Ecto neural progenitor cell (in vitro differentiated cells): ENCODE measurements around the gene ATN1.

ENCODE experiments used
- DNase-seq: peaks from one replicate; pipeline ENCODE4 v3.0.0-alpha.2; 2018; ENCODE audit warnings: low spot score

Gene ATN1

DNA sequence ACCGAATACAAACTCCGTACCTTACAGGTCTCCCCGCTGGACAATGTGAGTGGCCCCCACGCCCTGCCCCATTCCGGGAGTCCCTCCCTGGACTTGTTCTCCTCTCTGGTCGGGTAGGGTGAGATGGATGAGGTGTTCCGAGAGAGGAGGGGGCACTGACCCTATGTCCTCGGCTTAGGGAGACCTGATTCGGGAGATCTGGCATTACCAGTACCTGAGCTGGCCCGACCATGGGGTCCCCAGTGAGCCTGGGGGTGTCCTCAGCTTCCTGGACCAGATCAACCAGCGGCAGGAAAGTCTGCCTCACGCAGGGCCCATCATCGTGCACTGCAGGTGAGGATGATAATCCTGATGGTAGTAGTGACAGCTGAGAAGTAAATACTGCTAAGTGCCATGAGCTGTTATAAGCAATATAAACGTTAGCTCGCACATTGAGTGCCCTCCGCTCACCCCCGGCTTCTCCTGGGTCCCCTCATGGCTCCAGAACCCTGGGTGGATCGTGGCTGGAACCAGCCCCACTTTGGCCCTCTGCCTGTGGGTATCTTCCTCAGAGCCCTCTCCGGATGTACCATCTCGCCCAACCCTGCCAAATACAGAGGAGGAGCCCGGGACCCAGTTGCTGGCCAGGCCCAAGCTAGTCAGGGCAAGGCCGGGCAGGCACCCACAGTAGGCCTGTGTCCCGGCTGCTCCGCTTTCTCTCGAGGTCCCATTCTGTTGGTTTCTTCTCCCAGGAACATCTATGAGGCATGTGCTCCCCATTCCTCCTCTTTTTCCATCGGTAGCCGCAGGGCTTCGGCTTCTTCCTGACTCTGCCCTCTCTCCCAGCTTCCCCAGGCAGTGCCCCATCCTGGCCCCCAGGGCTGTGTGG lies 30.2 kb downstream of the ATN1 start:
- no peak for DNase-seq

DNA sequence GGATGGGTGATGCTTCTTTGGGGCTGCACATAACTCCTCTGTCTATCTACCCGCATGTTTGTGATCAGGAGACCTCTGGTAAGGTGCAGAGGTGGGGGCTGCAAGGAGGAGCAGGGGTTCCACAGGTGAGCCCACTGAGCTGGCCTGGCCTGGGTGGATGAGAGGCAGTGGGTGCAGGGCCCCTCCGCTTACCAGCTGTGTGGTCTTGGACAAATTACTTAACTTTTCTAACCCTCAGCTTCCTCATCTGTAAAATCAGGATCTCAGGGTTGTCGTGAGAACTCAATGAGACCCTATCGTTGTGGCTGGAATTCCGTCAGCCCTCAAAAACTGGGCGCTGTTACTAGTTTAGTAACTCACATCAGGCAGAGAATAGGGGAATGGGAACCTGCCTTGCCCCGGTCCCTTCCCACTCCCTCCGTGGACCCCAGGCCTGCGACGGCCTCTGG lies 30.9 kb downstream of the ATN1 start:
- no peak for DNase-seq

DNA sequence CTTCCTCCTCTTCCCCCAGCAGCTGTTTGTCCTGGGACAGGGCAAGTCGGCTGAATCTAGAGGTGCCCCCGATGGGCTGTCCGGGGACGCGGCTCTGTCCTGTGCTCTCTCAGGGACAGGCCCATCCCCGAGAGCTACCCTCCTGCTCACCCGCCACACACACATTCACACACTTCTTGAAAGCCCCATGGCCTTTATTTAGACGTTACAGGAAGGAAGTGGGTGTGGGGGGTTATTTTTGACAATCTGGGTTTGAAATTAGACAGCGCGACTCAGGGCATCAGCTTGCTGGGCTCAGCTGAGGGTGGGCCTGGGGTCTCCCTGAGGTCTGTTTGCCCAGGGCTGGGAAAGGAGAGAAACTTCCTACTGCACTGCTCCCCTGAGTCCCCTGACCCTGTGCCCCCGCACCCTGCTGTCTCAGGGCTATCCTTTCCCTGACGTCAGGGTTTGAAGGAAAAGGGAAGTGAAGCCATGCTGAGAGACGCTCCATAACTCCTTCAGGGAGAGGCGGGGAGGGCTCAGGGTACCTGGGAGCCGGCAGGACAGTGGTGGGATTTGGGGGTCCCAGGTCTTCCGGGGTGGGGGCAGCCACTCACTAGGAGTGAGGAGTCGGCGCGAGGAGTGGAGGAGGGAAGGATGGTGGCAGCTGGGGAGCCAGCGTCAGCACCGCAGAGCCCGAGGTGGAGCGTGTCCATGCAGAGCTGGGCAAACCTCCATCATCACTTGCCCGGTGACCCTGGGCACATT lies 31.5 kb downstream of the ATN1 start:
- DNase-seq = peak; percentile 48

DNA sequence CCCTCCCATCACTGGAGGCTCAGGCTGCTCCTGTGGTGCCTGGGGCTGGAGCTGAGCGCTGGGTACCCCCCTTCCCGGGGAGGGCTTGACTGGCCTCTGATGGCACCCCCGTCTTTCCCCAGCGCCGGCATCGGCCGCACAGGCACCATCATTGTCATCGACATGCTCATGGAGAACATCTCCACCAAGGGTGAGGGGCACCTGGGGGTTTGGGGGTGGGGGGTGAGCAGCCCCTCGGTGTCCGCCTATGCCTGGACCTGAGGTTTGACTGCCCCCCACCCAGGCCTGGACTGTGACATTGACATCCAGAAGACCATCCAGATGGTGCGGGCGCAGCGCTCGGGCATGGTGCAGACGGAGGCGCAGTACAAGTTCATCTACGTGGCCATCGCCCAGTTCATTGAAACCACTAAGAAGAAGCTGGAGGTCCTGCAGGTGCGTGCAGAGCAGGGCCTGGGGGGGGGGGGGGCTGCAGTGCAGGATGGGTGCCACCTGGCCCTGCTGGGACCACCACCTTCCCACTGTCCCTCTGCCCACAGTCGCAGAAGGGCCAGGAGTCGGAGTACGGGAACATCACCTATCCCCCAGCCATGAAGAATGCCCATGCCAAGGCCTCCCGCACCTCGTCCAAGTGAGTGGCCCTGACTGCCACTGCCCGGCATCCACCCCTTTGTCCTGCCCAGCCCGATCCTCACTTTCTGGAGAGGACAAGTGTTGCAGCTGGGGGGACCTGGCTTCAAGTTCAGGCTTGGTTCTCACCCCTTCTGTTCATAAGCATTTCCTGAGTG lies 32.2 kb downstream of the ATN1 start:
- DNase-seq = no peak

DNA sequence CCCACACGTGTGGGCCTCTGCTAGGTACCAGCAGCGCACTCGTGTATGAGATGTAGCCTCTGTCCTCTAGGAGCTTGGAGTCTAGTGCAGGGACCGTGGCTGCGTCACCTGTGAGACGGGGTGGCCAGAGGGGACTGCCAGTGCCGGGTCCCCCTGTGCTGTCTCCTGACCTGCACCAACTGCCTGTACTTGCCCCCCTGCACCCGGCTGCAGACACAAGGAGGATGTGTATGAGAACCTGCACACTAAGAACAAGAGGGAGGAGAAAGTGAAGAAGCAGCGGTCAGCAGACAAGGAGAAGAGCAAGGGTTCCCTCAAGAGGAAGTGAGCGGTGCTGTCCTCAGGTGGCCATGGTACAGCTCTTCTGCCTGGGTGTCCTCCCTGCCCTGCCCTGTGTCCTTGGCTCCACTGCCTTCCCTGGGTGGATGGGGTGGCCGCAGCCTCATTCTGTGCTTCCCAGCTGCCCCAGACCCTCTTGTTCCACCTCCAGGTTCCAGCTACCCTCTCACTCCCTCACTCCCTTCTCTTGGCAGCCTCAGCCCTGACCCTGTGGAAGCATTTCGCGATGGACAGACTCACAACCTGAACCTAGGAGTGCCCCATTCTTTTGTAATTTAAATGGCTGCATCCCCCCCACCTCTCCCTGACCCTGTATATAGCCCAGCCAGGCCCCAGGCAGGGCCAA lies 33.0 kb downstream of the ATN1 start:
- peak; percentile 58 for DNase-seq

DNA sequence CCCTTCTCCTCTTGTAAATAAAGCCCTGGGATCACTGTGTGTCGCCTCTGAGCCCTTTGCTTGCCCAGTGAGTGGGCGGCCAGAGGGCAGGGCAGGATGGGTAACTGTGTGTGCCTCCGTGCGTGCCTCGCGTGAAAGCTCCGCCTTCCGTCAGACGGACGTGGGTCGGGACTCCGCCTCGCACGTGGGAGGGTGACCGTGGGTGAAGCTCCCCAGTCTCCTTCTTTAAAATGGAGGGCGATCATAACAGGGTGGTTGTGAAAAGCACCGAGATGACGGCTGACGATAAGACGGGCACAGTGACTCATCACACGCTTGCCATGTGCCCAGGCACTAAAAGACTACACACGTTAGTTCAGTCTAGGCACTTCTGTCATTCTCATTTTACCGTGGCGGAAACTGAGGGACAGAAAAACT lies 33.5 kb downstream of the ATN1 start:
- no peak for DNase-seq

DNA sequence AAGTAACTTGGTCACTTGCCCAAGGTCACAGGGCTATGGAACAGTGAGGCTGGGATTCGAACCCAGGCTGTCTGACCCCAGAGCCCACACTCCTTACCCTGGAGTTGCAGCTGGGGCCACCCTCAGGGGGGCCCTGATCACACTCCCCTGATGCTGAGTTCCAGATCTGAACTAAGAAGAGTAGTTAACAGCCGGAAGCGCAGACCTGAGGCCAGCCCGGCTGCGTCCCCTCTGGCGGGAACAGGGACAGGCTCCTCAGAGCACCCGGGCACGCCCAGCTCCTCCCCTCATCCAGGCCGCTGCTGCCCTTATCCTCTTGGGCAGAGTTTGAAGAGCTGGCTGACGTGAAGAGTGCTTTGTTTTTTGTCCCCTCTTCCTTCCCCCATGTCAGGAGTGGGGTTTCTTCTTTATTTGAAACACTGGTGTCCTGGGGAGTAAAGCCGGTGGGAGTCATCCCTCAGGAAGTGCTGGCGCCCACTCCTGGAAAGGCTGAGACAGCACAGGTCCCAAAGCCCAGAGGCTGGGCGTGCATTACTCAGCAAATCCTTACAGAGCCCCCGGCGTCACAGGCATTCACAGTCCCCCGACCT lies 34.0 kb downstream of the ATN1 start:
- DNase-seq = peak; percentile 91

DNA sequence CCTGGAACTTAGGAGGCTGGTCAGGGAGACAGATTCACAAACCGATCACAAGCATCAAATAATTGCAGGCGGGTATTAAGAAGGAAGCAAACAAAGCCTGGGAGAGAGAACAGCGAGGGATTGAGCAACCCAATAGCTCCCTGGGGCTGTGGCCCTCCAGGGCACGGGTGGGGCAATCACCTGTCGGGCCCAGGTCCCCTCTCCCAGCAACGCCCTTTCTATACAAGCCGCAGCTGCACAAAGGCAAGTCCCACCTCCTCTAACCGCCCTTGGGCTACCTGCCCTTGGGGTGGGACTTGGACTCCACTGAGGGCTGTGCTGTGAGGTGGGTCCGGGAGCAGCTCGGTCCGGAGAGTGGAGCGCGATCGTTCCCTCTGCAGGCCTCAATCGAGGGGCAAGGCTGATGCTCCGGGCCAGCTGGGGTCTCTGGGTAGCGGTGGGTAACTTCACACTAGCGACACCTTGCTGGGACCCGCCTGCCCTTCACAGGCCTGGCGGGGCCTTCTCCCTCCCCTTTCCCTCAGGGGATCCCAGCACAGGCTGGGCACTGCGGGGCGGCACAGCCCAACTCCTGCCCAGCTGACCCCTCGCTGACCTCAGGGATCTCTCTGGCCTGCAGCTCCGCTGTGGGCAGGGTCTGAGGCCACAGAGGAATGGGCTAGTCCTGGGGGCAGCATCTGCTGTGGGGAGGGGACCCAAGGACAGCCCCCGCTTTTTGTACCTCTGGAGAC lies 34.7 kb downstream of the ATN1 start:
- DNase-seq = no peak

DNA sequence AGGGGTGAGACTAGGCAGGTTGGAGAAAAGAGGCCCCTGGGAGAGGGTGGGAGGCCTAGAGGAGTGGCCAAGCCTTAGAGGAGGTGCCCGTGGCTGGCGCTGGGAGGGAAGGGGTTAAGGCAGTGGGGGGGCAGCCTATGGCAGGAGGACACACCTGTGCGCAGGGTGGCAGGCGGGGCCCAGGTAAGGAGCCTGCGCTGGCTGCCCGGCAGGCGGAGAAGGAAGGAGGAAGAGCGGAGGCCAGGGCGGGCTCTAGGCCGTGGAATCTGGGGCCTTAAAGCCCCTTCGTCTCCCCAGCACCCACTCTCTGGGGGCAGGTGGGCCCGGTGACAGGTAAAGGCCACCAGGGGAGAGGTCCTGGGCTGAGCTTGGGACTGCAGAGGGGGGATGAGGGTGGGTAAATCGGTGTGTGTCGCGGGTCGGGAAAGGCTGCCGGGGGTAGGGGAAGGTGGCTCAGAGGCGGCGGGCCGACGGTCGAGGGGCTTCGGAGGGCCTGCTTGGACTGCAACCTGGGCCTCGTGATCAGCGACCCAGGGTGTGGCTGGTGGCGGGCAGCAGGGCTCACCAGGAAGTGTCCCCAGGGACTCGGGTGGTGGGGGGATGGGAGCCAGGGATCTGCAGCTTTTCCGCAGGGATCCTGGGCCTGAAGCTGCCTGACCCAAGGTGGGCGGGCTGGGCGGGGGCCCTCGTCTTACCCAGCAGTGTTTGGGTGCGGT lies 35.4 kb downstream of the ATN1 start:
- DNase-seq = peak; percentile 67

DNA sequence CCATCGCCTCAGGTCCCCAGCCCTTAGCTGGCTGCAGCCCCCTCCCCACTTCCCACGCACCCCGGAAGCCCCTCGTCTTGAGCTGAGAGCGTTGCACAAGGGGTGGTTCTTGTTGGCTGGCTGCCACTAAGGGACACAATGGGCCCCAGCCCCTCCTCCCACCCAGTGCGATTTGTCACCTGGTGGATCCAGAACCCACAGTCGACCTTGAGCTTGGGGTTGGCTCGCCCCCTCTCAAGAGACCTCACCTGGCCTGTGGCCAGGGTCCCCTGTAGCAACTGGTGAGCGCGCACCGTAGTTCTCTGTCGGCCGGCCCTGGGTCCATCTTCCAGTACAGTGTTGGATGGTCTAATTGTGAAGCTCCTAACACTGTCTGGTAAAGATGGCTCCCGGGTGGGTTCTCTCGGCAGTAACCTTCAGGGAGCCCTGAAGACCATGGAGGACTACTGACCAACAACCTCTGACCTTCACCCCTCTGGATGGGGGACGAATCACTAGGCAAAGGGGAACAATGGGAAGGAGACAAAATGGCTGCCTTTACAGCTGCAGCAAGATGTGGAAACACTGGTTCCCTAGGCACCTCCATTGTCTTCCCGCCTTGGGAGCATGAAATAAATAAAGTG lies 36.1 kb downstream of the ATN1 start:
- DNase-seq = peak; percentile 54

DNA sequence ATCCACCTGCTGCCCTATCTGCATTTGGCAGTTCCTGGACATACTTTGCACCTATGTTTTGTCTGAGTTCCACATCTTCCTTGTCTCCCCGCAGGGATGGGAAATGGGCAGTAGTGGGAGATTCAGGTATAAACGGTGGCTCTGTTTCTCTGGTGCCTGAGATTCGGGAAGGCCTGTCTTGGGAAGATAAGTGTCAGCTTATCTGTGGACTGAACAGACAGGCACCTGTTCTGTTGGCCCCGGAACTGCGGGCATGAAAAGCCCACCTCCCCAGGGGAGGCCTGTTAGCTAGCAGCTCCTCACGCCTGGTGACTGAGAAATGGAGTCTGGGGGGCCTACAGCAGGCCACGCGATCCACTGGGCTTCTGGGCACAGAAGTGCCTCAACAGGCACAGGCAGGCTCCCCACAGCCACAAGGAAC lies 36.9 kb downstream of the ATN1 start:
- DNase-seq = no peak

DNA sequence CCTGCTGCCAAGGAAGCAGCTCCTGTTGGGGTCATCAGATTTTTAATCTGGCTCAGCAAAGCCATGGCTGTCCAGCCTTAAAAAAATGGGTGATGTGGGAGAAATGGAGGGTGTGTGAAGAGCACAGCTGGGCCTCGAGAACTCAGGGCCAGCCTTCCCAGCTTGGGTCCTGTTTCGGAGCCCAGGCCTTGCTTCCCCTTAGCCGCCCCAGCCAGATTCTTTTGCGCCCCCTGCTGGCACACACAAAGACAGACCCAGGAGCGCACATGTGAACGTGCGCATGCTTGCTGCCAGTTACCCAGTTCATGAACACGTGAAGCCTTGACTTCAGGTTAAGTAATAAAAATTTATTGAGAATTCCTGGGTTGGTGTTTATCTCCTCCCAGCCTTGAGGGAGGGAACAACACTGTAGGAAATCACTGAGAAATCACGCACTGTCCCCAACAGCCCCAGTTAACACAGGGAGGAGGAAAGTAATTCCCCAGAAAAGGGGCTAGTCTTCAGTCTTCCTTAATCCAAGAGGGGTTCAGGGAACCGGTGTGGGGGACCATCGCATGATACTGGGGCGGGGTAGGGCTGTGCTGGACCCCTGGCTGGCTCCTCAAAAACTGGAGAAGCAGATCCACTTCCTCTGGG lies 37.4 kb downstream of the ATN1 start:
- DNase-seq = peak; percentile 93

DNA sequence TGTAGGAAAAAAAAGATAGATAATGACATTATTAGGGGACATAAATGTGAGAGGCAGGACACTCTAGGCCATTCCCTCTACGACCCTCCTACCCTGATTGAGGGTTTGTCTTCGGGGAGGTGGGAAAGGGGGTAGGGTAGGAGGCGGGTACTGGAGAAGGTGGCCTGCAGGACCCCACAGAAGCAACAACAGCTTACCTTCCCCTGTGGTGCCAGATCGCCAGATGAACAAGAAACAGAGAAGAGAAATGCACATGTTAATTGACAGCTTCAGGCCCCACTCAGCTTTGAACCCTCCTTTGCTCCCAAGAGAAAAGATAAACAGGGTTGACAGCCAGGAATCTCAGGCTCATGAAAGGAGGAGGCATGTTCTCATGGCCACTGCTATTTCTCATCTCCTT lies 38.0 kb downstream of the ATN1 start:
- DNase-seq = peak; percentile 32

DNA sequence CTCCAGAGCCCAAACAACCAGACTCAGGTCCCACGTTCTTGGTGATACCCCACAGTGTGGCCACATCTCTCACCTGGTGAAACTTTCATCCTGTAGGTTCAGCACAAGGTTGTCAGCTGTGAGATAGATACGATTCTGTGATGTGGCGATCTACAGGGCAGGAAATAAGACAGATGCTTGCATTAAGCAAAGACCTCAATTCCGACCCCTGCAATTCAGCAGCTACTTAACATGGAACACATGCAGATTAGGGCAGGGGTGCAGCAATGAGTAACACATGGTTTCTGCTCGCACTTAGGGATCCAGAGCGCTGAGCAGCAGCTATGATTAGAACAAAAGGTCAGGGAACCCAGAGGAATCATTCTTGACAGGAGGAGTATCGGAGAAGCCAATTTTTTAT lies 38.6 kb downstream of the ATN1 start:
- peak; percentile 36 for DNase-seq

DNA sequence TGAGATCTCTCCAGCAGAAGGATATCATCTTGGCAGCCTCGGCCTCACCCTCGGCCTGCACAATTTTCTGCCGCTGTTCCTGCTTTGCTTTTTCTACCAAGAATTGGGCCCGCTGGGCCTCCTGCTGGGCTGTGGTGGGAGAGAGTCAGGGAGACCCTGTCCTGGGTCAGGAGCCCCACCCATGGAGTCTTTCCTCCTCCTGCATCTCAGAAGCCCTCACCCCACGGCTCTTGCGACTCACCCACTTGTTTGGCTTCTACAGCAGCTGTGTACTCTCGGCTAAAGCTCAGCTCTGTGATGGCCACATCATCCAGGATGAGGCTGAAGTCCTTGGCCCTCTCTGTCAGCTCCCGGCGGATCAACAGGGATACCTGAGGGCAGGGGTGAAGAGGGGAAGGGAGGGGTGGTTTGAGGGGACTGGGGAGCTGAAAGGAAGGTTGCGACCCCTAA lies 39.9 kb downstream of the ATN1 start:
- peak; percentile 41 for DNase-seq

DNA sequence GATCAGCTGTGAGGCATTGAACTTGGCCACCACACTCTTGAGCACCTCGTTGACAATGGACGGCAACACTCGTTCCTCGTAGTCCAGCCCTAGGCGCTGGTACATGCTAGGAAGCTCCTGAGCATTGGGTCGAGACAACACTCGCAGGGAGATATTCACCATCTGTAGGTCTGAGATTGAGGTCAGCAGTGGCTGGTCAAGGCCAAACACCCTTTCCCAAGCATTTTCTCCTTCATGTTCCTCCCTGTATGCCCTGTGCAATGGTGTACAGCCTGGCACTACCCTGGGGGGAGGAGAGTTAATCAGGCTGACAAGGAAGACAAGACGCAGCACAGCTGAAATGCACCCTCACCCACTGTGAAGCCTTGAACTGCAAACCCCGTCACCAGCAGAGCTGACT lies 40.7 kb downstream of the ATN1 start:
- peak; percentile 42 for DNase-seq

DNA sequence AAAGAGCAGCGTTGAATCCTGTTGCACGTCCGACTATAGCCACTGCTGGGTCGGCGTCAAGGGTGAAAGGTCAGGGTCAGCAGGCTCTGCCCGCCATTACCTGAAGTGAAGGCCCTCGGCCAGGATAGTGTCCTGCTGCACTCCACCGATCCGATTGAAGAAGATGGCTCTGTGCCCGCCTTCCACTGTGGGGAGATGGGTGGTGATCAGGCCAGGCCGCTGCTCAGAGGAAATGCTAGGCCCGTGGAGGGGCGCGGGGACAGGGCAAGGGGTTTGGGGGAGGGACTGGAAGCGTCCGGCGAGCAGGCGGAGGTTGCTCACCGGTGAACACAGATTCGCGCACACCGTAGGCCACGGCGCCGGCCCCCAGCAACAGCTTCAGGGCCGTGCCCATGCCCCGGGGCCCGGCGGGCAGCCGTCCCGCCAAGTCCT lies 42.4 kb downstream of the ATN1 start:
- DNase-seq = no peak

DNA sequence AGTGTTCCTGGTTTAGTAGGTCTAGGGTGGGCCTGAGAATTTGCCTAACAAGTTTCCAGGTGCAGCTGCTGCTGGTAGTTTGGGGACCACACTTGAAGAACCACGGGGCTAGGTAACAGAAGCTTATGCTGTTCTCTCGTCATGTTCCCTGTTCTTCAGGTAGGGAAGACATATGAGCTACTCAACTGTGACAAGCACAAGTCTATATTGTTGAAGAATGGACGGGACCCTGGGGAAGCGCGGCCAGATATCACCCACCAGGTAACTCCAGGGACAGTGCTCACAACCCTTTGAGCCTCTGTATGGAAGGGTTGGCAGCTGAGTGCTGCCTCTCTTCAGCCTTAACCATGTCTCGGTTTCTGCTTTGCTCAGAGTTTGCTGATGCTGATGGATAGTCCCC lies 46.4 kb downstream of the ATN1 start:
- DNase-seq = peak; percentile 36
